H1 (cell line): ENCODE measurements around the gene AVPR1B.

Source experiments
- BCL11A ChIP-seq, 2 experiments: IDR thresholded peaks; one replicate each; pipeline ENCODE4 v1.6.1; 2011; ENCODE audit warnings: low read depth in 2 of 2, low read length in 2 of 2, mild to moderate bottlenecking in 2 of 2
- CTCF ChIP-seq, 3 experiments: IDR thresholded peaks; 1 replicate in 2 of 3; 2 replicates in 1 of 3; pipeline versions ENCODE4 v1.5.1 to v1.6.1; 2011; ENCODE audit warnings: low read length in 3 of 3, mild to moderate bottlenecking in 3 of 3, inconsistent platforms in 2 of 3, low read depth in 1 of 3, moderate library complexity in 1 of 3; ENCODE audit not compliant: insufficient read depth in 1 of 3; ENCODE audit errors: control extremely low read depth in 1 of 3
- JUN ChIP-seq: IDR thresholded peaks from 2 replicates; pipeline ENCODE4 v1.6.1; 2011; ENCODE audit warnings: low read depth, mild to moderate bottlenecking, improper control_type of control experiment, low read length
- MAFK ChIP-seq: IDR thresholded peaks from 2 replicates; pipeline ENCODE4 v1.6.1; 2012; ENCODE audit warnings: low read depth, mild to moderate bottlenecking, improper control_type of control experiment, low read length
- POLR2AphosphoS5 ChIP-seq: IDR thresholded peaks from 2 replicates; pipeline ENCODE4 v1.6.1; 2011; ENCODE audit warnings: low read depth, low read length
- RXRA ChIP-seq: IDR thresholded peaks from 2 replicates; pipeline ENCODE4 v1.6.1; 2011; ENCODE audit warnings: low read depth, mild to moderate bottlenecking, low read length, moderate library complexity; ENCODE audit not compliant: insufficient read depth
- TBP ChIP-seq: IDR thresholded peaks from 2 replicates; pipeline ENCODE4 v1.6.1; 2011; ENCODE audit warnings: low read depth, low read length, improper control_type of control experiment

GRCh38 chr1:206079135-206079534, 38.1 kb downstream of the AVPR1B start:
- TF ChIP-seq CTCF (IDR thresholded peaks at IDR 0.05; ENCODE audit: control extremely low read depth in 1 of 3, insufficient read depth in 1 of 3, low read depth in 1 of 3, low read length in 3 of 3) (no peak), TBP (no peak), RXRA (no peak), POLR2AphosphoS5 (no peak), JUN (no peak), MAFK (no peak), BCL11A (IDR thresholded peaks at IDR 0.05; ENCODE audit: low read depth in 2 of 2, low read length in 2 of 2) (no peak)
